GM04504 (cell line): Measurements from ENCODE around the gene ALDH7A1.

Source experiments
- DNase-seq: peaks from one replicate; pipeline ENCODE4 v3.0.0-alpha.2; 2012; ENCODE audit warnings: low read depth

The ALDH7A1 gene

DNA sequence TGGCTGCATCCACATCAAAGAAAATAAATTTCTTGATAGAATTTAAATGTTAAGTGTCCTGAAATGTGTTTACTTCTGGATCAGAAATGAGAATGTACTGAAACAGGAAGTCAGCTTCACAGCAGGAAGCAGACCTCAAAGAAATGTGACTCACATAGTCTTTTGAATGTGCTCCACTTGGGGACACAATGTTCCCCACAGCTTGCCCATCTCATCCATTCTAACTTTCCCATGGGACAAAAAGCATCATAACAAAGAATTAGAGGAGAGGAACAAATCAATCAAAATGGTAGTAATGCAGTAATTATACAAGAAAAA lies 86.1 kb downstream of the ALDH7A1 start:
- DNase-seq, result no peak

DNA sequence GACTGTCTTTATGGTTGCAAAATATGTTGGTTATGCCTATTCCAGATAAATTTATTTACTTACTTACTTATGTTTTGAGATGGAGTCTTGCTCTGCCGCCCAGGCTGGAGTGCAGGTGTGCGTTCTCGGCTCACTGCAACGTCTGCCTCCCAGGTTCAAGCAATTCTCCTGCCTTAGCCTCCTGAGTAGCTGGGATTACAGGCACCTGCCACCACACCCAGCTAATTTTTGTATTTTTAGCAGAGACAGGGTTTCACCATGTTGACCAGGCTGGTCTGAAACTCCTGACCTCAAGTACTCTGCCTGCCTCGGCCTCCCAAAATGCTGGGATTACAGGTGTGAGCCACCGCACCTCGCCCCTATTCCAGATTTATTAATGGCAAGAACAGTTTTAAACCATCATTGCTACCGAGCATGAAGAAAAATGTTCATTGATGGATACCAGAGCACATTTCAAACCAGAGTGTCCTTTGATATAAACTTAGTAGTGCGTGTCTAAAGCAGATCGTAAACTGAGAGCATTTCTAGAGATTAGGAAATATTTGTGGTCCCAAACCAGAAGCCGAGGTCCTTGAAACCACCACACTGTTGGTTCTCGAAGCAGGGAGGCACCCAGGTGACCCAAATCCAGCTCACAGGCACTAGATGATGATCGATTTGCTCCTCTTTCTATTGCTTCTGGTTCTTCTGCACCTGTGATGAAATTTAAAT lies 86.6 kb downstream of the ALDH7A1 start:
- no peak for DNase-seq

GRCh38 chr5:126506079-126506478 lies 88.9 kb downstream of the ALDH7A1 start:
- DNase-seq, result no peak

DNA sequence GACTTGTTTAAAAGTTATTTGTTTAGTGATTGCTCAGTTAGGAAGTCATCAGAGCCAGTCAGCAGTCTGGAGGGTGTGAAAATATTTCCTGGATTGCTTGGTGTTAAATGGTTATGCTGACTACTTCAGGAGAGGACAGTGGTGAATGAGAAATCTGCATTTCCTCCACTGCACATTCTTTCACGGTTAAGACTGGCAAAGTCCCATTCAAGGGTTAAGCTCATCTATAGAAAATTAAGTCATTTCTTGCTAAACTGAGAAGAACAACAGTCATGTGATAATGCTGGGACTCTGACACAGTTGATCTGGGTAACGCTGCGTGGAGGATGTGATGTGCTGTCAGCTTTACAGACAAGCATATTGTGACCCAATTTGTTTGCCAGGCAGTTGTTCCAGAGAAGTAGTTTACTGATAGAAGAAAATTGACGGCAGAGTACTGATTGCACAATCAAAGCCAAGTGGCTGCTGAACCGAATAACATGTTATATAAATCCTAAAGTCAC lies 91.4 kb downstream of the ALDH7A1 start:
- no peak for DNase-seq

DNA sequence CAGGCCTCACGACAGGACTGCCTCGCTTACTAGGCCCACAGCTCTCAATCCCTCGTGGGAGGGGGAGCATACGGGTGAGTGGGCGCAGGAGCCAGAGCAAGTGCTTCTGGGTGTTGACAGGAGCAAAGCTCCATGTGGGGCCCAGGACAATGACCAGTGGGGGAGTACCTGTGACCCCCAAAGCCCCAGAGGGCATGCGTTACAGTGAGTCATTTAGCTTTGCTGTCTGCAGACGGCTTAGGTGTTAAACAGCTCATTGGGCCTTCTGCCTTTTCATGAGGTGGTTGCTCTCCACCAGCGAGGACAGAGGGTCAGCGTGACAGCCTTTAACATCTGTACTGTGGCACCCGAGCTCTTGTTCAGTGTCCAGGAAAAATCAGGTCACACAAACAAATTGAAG lies 93.6 kb downstream of the ALDH7A1 start:
- DNase-seq, result no peak

DNA sequence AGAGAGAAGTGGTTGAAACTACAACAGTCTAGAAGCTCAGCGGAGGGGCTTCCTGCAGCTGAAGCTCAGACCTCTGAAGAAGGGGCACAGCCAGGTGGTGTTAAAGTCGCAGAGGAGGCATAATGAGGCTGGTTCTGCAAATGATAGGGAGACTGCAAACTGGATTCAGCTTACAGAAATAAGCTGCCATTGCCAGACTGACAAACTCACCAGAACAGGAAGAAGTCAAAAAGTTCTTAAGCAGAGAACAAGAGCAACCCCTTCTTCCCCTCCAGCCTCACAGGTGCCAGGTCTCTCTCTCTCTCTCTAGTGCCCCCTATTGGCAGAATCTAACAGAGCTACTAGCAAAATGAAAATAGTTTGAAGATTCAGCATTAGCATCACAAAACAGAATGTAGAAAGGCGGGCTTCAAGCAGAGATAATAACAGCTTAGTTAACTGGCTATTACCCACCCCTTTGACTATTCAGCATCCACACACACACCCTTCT lies 95.1 kb downstream of the ALDH7A1 start:
- DNase-seq, result no peak

- no peak for DNase-seq
Measured at GRCh38 chr5:126499278-126499677, 95.7 kb downstream of the ALDH7A1 start.

DNA sequence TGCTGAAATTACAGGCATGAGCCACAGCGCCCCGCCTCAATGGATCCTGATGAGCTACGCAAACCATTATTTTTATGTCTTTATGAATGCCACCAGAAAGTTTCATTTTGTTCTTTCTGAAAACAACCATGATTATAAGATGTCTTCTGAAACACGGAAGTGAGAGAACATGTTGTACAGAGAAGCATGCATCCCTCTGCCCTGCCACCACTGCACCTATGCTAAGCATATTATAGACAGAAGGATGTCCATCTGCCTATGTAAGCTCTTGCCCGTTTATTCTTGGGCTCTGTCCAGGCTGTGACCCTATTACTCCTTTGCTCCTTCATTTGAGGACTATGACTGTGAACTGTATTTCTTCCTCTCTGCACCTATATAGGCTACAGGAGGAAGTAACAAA lies 97.5 kb downstream of the ALDH7A1 start:
- DNase-seq, result no peak

DNA sequence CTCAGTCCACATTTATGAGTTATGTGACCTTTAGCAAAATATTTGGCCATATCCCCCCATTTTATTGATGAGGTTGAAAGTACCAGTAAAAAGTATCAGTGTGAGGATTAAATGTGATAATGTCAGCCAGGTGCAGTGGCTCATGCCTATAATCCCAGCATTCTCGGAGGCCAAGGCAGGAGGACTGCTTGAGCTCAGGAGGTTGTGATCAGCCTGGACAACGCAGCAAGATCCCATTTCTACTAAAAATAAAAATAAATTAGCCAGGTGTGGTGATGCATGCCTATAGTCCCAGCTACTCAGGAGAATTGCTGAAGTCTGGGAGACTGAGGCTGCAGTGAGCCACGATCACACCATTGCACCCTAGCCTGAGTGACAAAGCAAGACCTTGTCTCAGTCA lies 100.6 kb downstream of the ALDH7A1 start:
- DNase-seq, result no peak

- DNase-seq, result no peak
Measured at GRCh38 chr5:126492939-126493338, 102.1 kb downstream of the ALDH7A1 start.

- peak; percentile 58 for DNase-seq
Measured at GRCh38 chr5:126490167-126490940, 104.7 kb downstream of the ALDH7A1 start.

- no peak for DNase-seq
Measured at GRCh38 chr5:126488443-126489065, 106.5 kb downstream of the ALDH7A1 start.

DNA sequence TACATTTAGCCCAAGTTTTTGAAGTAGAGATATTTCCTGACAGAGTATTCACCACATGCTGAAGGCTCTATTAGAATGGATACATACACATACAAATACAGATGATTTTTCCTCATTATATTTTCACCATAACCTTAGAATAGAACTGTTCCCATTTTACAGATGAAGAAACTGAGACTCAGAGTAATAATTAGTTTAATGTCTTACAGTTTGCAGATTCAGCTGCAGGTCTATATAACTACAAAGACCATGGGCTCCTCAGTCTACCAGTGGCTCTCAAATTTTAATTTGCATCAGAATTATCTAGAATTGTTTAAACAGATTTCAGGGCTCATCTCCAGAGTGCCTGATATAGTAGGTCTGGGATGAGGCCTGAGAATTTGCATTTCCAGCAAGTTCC lies 107.4 kb downstream of the ALDH7A1 start:
- DNase-seq, result no peak

DNA sequence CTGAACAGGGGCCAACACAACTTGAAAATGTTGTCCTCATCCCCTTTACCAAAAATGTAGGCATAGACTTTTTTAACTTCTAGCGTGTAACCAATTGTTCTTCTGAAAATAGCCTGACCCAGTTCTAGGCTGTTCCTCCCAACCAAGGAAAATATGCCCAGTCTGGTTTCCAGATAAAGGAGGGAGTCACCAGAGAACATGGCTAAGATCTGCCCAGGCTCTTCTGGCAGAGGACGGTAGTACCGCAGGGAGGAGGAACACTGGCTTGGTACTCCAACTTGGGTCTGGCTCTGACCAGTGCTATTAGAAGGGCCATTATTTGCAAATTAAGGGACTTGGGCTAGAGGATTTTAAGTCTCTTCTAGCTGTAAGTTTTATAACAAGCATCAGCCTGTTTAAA lies 108.7 kb downstream of the ALDH7A1 start:
- no peak for DNase-seq

- no peak for DNase-seq
Measured at GRCh38 chr5:126484253-126484652, 110.8 kb downstream of the ALDH7A1 start.

GRCh38 chr5:126483156-126483555 lies 111.9 kb downstream of the ALDH7A1 start:
- no peak for DNase-seq

DNA sequence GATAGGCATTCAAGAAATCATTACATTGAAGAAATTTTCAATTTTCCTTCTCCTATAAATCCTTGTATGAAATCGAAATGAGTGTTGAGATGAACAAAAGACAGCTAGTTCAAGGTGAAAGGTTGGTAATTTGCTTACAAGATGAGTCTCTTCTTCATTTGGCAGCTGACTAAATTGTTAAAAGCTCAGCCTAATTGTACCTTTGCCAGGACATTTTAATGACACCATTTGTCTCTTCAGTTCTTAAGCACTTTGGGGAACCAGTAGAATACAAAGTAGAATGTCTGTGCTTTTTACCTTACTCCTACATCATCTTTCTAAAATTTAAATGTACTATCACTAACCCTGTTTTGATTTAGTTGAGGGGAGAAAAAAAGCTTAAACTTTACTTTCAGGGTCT lies 112.4 kb downstream of the ALDH7A1 start:
- DNase-seq, result no peak

GRCh38 chr5:126481243-126481642 lies 113.8 kb downstream of the ALDH7A1 start:
- no peak for DNase-seq
